Measurements from ENCODE around the gene BMF.

Gene BMF

GRCh38 chr15:40100947-40101905, 7.5 kb downstream of the BMF start:
- DNase-seq, result no peak

GRCh38 chr15:40100123-40100946, 8.3 kb downstream of the BMF start:
- no peak for DNase-seq

GRCh38 chr15:40098489-40099261, 10.0 kb downstream of the BMF start:
- peak; percentile 85 for DNase-seq

- DNase-seq, result no peak
Measured at GRCh38 chr15:40097968-40098476, 10.7 kb downstream of the BMF start.

- no peak for DNase-seq
Measured at GRCh38 chr15:40097096-40097967, 11.3 kb downstream of the BMF start.

- no peak for DNase-seq
Measured at GRCh38 chr15:40096094-40096891, 12.4 kb downstream of the BMF start.

- no peak for DNase-seq
Measured at GRCh38 chr15:40095371-40096093, 13.1 kb downstream of the BMF start.

- no peak for DNase-seq
Measured at GRCh38 chr15:40094156-40094555, 14.5 kb downstream of the BMF start.

- no peak for DNase-seq
Measured at GRCh38 chr15:40092979-40093869, 15.5 kb downstream of the BMF start.

GRCh38 chr15:40092256-40092978, 16.3 kb downstream of the BMF start:
- DNase-seq, result peak; percentile 93

- DNase-seq, result no peak
Measured at GRCh38 chr15:40091861-40092255, 16.8 kb downstream of the BMF start.

GRCh38 chr15:40090774-40091455, 17.8 kb downstream of the BMF start:
- DNase-seq, result no peak

- DNase-seq, result no peak
Measured at GRCh38 chr15:40088929-40089755, 19.5 kb downstream of the BMF start.

- no peak for DNase-seq
Measured at GRCh38 chr15:40087991-40088928, 20.4 kb downstream of the BMF start.

GRCh38 chr15:40087068-40087810, 21.4 kb downstream of the BMF start:
- no peak for DNase-seq

Measured in left hindlimb (tissue), 1 donor.